Measurements from ENCODE around the gene RILP.

The RILP gene

GRCh38 chr17:1639549-1640180 is 10.0 kb downstream of the RILP start:
- TF ChIP-seq GATA2 (IDR thresholded peaks at IDR 0.05; ENCODE audit: low read depth, low read length) (no peak), GATA3 (IDR thresholded peaks at IDR 0.05; ENCODE audit: low read depth, low read length) (no peak)

GRCh38 chr17:1638624-1639300 is 10.9 kb downstream of the RILP start:
- no peak for TF ChIP-seq GATA2 (IDR thresholded peaks at IDR 0.05; ENCODE audit: low read depth, low read length)
- no peak for TF ChIP-seq GATA3 (IDR thresholded peaks at IDR 0.05; ENCODE audit: low read depth, low read length)

- no peak for TF ChIP-seq GATA3 (IDR thresholded peaks at IDR 0.05; ENCODE audit: low read depth, low read length)
Observed at GRCh38 chr17:1638171-1638590, 11.5 kb downstream of the RILP start.

- TF ChIP-seq GATA2 (IDR thresholded peaks at IDR 0.05; ENCODE audit: low read depth, low read length) (no peak), GATA3 (IDR thresholded peaks at IDR 0.05; ENCODE audit: low read depth, low read length) (no peak)
Observed at GRCh38 chr17:1636732-1637285, 12.9 kb downstream of the RILP start.

GRCh38 chr17:1635675-1636465 is 13.8 kb downstream of the RILP start:
- TF ChIP-seq GATA2 (IDR thresholded peaks at IDR 0.05; ENCODE audit: low read depth, low read length), result no peak
- no peak for TF ChIP-seq GATA3 (IDR thresholded peaks at IDR 0.05; ENCODE audit: low read depth, low read length)

GRCh38 chr17:1634841-1635650 is 14.6 kb downstream of the RILP start:
- TF ChIP-seq GATA3 (IDR thresholded peaks at IDR 0.05; ENCODE audit: low read depth, low read length), result no peak
- no peak for TF ChIP-seq GATA2 (IDR thresholded peaks at IDR 0.05; ENCODE audit: low read depth, low read length)

- no peak for TF ChIP-seq GATA3 (IDR thresholded peaks at IDR 0.05; ENCODE audit: low read depth, low read length)
- TF ChIP-seq GATA2 (IDR thresholded peaks at IDR 0.05; ENCODE audit: low read depth, low read length), result no peak
Observed at GRCh38 chr17:1630662-1631061, 19.0 kb downstream of the RILP start.

GRCh38 chr17:1629504-1630310 is 20.0 kb downstream of the RILP start:
- TF ChIP-seq GATA2 (IDR thresholded peaks at IDR 0.05; ENCODE audit: low read depth, low read length) (no peak), GATA3 (IDR thresholded peaks at IDR 0.05; ENCODE audit: low read depth, low read length) (no peak)

- TF ChIP-seq GATA2 (IDR thresholded peaks at IDR 0.05; ENCODE audit: low read depth, low read length) (no peak), GATA3 (IDR thresholded peaks at IDR 0.05; ENCODE audit: low read depth, low read length) (no peak)
Observed at GRCh38 chr17:1628856-1629503, 20.7 kb downstream of the RILP start.

GRCh38 chr17:1627982-1628855 is 21.4 kb downstream of the RILP start, which contains the start of gene SLC43A2:
Gene SLC43A2 (minus strand): TSS chr17:1628834. CDS start chr17:1627874, 960 bp downstream.
- TF ChIP-seq GATA2 (IDR thresholded peaks at IDR 0.05; ENCODE audit: low read depth, low read length) (no peak), GATA3 (IDR thresholded peaks at IDR 0.05; ENCODE audit: low read depth, low read length) (no peak)

- no peak for TF ChIP-seq GATA2 (IDR thresholded peaks at IDR 0.05; ENCODE audit: low read depth, low read length)
- no peak for TF ChIP-seq GATA3 (IDR thresholded peaks at IDR 0.05; ENCODE audit: low read depth, low read length)
Observed at GRCh38 chr17:1627182-1627981, 22.3 kb downstream of the RILP start.

All from SH-SY5Y (cell line).